Endometrium (tissue), 2 donors: ENCODE data around the gene UBASH3B.
A peak's percentile ranks its signal among the peaks of the same experiment; 100 is the strongest.
"Not testable (repeated sequence)": the region's sequence is repeated elsewhere in the genome, so short reads cannot be mapped to it uniquely, and the experiment has no call there.

Experiments used
- FAIRE-seq: peaks from 2 replicates; lab custom pipeline; 2012; peaks lifted over from hg19 to GRCh38; lab: Jason Lieb, UNC
- donor health status: control.
- donor health status: control.

UBASH3B gene

DNA sequence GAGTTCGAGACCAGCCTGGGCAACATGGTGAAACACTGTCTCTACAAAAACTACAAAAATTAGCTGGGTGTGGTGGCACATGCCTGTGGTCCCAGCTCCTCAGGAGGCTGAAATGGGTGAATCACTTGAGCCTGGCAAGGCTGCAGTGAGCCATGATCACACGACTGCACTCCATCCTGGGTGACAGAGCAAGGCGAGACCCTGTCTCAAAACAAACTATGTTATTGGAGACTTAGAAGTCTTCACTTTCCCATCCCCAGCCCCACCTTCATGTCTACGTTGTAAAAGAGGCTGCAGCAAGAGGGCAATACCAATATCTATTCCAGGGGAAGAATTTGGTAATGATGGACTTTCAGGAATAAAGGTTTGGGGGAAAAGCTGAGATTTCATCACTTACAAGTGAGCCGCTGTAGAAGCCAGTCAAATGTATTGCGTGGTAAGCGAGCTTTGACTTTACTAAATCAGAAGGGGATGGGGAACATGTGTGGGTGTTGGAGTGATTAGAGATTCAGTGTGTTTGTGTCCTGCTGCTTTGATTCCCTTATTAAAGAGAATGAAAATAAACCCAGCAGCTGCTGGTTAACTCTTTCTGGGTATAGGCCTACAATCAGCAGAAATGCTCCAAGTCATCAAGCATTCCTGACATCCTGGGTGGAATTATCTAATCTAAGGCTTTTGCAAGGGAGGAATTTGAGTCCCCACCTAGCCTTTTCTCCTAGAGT lies 53.7 kb downstream of the UBASH3B start:
- no peak for FAIRE-seq

DNA sequence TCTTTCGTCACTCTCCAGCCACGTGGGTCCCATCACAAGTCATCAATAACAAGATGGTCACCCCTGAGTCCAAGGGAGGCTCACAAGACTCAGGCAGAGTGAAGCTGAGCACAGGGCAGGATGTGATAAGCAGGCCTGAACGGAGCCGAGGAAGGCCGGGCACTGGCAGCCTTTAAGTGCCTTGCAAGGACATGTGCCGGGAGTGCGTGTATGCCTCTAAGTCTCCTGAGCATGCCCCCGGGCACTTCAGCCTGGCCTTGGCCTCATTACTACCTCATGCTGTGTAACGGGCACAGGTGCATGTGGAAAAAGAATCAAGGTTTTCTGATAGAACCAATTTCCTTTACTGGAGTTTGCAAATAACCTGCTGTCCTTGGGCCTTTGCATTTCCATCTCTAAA lies 55.8 kb downstream of the UBASH3B start:
- FAIRE-seq = no peak

DNA sequence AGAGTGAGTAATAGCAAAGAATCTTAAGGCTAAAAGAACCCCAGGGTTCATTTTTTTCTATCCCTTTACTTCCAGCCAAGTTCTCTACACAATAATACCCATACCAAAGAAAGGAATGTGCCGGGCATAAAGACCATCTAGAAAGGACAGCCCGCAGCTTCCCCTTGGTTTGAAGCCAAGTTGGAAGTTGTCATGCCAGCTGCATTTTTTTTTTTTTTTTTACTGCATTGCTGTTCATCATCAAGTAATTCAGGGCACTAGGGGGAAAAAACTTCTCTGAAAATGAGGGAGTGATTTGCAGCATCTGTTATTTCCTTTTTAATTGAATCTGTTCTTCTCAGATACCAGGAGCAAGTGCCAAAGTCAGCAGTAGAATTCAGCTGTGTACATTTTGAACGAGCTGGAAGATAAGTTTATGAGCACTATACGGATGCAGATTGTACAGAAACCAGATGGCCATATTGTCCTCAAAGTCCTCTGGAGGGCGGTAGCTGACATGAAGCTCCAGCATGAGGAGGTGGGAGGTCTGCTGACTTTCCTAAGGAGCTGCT lies 56.4 kb downstream of the UBASH3B start:
- no peak for FAIRE-seq

DNA sequence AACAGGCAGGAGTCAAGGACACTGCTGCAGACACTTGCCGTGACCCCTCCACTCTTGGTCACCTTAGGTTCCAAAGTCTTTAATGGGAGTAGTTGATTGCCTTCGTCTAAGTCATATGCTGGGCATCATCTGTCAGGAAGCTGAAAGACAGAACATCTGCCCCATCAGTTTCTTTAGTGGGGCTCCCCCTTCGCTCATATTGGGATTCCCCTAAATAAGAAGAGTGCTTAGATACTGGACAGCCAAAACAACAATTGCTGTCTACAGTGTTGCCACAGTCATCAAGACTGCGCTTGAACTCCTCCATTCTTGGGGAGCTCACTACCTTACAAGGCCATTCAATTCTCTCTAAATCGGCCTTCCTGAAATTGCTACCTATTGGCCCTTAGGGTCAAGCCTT lies 58.5 kb downstream of the UBASH3B start:
- FAIRE-seq = no peak

DNA sequence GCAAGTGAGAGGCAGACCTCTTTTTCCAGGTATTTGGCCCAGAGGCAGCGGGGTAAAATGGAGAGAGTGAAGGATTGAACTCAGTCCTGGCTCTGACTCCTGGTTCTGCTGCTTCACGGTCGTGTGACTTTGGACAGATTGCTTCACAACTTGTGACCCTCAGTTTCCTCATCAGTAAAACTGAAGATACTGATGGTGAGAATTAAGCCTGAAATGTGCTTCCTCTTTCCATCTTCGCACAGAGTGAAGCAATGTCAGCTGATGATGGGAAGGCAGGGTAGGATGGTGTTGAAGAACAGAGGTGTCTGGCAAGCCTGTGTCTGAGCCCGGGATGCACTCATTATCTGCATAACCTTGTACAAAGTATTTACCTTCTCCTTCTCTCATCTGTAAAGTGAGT lies 59.0 kb downstream of the UBASH3B start:
- FAIRE-seq = no peak

DNA sequence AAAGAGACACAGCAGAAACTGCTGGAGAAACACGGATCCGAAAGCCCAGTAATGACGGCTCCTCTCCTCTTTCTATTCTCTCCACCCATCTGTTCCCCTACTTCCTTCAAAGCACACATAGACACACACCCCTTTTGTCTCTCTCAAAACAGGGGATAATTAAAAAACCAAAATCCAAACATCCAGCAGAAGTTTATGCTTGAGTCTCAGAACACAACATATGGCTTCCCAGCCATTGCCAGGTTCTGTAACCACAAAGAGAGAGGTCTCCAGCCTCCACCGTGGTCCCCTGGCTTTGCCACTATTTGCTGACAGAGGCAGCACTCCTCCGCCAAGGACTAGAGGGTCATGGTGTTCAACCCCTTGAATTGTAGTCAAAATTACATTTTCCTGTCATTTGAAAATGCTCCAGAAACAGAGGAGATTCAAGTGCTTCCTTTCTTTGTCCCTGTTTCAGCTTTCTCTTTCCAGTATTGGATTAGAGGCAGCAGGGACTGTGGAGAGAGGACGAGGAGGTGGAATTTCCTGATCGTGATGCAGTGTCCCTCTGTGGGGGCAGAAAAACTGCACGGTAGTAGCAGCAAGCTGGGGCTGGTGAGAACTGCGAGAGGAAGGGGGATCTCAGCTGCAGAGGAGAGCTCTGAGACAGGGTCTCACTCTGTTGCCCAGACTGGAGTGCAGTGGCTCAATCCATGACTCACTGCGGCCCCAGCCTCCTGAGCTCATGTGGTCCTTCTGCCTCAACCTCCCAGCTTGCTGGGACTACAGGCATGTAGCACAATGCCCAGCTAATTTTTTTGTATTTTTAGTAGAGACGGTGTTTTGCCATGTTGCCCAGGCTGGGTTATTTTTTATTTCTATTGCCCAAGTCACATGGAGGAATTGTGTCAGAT lies 60.3 kb downstream of the UBASH3B start:
- FAIRE-seq = no peak

DNA sequence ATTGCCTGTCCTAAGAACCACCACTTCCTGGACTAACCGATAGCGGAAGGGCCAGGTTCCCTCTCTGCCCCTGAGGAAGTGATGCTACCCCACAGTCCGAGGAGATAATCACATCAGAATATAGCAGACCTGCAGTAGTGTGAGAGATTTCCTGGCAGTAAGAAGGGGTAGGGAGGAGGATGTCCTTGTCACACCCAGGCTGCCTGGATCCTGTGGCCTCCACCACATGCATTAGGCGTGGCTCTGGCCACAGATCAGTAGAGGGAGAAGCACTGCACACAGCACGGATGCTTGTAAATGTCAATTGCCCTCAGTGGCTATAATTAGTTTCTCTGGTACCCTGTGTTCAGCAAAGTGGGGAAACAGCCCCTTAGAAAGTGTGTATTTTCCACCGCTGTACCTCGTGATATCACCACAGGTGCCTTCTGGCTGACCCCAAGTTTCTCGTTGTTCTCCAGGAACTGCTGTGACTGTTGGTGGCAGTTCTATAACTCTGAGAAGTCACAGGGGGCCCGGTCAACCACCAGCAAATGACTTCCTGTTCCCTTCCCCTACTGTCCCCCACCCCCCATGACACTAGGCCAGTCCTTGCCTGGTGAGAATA lies 61.8 kb downstream of the UBASH3B start:
- FAIRE-seq = no peak

DNA sequence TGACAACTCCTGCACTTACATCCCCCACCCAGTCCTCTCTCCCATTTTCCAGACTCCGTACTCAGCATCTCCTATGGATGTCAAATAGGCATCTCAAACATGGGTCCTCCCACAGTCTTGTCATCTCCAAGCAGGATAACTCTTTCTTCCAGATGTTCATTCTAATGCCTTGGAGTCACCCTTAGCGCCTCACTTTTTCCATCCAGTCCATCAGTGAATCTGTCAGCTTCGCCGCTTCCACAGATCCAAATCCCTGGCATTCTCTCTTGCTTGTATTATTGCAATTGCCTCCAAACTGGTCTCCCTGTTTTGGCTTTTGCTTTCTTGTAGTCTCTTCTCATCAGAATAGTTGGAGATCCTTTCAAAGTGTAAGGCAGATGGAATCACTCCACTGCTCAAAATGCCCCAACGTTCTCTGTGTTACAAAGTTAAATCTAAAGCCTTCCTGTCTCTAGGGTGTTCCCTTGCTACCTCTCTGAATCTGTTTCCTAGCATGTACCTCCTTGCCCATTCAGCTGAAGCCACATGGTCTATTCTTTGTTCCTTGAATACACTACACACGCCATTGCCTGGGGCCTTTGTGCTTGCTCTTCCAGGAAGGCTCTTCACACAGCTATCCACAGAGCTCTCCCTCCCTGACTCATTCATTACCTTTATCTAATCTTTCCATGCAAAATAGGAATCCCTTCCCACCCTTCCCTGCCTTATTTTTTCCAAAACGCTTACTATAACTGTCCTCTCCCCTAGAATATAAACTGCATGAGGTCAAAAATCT lies 64.8 kb downstream of the UBASH3B start:
- FAIRE-seq = no peak

DNA sequence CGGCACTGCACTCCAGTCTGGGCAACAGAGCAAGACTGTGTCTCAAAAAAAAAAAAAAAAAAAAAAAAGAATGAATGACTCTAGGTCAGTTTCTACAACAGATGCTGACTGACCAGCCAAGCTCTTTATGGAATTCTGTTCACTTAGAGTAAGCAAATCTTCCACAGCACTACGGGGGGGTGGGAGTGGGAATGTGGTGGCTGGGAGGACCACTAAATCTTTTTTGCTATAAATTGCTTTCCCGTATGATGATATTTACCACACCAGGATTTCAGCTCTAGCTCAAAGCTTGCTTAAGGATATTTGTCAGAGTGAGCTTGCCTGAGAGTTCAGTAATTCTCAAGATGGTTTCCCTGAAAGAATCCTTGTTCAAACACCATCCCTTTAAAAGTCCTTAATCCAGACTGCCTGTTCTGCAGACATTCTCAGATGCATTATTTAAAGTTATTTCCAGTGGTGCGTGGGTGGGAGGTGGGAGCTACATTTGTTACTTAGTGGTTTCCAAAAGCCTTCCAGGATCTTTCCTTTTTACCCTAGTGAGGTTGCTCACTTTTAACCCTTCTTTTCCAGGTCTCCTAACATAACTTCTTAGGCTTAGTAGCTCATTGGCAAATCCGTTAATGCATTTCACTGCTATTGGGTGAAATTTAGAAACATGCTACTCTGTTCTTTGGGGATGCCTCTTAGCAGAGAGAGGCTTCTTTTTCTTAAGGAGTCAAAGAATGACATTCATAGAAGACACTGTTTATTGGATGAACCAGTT lies 65.9 kb downstream of the UBASH3B start:
- FAIRE-seq = peak; percentile 72

DNA sequence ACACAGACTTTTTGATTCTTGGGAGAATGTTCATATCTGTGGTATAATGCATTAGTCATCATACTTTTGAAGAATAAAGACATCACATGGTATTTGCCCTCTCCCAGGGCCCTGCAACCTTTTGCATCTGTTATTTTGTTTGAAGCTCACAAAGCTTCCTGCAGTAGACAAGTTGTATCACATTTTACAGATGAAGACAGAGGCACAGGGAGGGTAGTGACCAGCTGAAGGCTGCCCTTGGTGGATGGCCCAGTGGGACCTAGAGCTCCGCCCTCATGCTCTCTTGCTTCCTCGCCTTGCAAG lies 66.4 kb downstream of the UBASH3B start:
- FAIRE-seq = no peak

DNA sequence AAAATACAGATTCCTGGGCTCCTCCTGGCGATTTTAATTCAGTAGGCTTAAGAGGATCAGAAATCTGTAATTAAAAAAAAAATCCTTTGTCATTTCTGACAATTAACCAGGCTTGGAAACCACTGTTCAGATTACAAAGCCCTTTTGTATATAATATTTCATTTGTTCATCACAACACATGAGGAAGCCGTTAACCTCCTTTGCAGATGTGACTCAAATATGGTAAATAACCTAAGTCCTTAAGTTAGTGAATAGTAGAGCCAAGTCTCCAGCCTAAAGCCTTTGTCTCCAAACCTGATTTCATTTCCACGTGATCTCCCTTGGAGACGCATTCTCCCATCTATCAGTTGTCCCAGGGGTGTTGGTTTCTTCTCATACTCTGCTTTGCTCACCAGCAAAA lies 67.6 kb downstream of the UBASH3B start:
- no peak for FAIRE-seq

DNA sequence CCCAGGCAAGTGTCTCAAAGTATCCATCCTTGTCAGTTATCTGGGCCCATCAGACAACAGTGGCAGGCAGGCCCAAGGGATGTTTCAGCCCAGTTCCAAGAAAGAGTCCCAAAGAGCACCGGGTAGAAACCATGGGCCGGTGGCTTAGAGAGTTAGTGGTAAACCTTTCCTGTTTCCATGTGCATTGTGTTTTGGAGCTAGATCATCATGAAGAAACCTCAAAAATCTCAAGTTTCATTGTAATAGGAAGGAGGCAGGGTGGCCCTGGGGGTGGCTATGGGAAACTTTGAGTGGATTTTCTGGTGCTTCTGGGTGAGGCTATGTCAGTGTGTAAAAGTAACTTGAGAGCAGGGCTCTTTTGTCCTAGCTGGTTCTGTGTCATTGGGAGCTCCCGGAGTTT lies 68.1 kb downstream of the UBASH3B start:
- FAIRE-seq = no peak

DNA sequence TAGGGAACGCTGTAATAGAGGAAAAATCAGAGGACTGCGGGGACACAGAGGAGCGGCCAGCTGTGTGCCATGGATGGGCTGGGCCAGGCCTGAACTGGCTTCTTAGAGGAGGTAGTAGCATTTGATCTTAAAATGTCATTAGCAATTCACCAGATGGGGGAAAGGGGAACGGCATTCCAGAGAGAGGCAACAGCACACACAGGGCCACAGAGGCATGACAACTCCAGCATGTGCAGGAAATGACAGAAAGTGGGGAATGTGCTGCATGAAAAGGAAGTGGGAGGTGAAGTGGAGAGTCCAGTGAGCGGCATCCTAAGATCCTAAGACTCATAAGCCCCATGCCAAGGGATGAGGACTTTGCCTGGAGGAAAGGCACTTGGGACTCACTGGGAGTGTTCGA lies 69.0 kb downstream of the UBASH3B start:
- FAIRE-seq = no peak

DNA sequence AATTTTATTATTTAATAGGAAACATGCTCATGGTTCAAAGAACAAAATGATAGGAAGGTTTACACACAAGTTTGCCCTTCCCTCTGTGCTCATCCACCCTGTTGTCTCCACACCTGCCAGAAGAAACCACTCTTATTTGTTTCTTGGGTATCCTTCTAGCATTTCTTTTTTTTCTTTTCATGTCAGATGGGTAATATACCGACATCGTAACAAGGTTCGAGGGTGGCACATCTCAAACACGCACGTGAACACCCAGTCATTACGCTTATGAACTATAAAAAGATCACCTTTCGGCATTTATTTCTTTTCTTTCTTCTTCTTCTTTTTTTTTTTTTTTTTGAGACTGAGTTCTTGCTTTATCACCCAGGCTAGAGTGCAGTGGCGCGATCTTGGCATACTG lies 70.5 kb downstream of the UBASH3B start:
- FAIRE-seq = no peak

DNA sequence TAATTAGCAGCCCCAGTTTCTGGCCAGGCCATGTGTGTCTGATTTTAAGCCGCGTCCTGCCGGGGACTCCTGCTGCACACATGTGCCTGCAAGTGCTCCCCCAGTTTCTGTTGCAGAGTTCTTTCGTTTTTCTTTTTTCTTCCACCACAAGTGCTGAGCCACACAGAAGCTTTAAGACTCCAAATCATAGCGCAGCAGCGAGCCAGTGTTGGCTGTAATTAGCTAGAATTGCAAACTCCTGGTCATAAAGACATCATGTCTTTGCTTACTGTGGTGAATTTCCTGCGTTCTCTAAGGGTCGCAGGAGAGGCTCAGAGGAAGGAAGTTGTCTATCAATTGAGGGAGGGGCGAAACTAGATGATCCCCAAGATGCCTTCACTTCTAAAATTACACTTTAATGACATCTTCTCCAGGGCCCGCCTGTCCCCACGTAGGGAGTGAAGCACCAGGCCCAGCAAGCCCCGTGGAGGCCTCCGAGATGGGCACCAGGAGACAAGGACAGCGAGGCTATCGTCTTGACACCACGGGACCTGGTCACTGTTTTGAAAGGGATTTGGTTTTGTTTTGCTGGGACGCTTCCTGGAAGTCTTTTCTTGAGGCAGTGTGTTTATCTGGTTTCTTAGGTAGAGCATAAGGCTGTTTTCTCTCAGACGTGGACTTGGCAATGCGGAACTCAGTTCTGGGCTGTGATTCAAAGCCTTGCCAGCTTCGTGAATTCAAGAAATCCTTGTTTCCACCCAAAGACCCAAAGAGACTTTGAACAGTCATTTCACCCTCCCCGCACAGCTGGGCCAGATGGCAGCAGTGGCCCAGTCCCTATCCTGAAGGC lies 71.8 kb downstream of the UBASH3B start:
- FAIRE-seq = peak; percentile 88

DNA sequence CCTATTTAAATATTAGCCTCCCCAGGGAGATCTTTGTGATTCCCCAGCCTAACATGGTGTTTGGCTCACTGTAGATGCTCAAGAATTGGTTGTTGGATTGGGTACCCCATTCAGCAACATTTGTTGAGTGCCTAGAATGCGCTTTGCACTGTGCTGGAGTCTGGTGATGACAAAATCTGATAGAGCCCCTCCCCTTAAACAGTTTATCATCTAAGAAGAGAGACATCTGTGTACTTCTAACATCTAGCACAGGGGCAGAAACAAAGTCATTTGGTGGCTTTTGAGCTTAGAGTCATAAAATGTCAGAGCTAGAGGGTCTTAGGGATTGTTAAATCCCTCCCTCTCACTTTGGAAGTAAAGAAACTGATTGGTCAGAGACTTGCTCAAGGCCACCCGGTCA lies 73.0 kb downstream of the UBASH3B start:
- FAIRE-seq = no peak

DNA sequence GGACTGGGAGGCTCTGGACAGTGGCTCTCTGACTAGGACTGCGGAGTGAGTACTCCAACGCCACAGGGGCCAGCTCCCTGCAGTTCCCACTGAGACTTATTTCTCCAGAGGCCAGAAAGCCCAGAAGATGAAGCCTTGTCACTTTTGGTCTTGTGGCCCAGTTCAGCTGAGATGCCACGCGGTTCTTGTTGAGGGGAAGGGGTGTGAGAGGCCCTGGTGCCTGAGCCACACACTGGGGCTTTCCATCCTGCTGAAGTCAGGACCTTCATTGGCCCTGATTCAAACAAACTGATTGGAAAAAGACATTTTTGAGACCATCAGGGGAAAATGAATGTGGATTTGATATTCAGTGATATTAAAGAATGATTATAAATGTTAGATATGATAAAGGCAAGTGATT lies 73.6 kb downstream of the UBASH3B start:
- no peak for FAIRE-seq

DNA sequence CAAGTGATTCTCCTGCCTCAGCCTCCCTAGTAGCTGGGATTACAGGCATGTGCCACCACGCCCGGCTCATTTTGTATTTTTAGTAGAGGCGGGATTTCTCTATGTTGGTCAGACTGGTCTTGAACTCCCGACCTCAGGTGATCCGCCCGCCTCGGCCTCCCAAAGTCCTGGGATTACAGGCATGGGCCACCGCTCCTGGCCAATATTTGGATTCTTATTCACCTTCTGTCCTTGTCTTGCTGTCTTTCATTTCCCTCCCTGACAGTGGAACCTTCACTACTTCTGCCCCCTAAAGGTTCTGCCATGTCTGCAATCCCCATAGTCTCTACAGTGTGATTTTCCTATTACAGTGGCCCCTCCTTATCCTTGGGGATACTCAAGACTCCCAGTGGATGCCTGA lies 75.2 kb downstream of the UBASH3B start:
- FAIRE-seq = not testable (repeated sequence)

DNA sequence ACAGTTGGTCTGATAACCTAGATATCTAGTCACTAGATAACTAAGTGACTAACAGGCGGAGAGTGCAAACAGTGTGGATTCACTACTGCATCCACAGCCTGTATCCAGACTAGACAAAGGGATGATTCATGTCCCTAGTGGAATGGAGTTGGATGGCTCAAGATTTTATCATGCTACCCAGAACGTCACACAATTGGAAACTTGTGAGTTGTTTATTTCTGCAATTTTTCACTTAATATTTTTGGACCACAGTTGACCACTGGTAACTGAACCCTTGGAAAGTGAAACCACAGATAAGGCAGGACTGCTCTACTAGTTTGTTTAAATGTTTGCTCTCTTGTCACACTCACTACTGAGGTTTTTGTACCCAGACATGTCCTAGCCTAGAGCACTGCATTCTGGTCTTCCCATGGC lies 76.0 kb downstream of the UBASH3B start:
- FAIRE-seq = no peak
